Amniotic epithelial cell (primary cell): ENCODE results near the gene COL16A1.

Source experiments
- DNase-seq: peaks from one replicate; pipeline ENCODE4 v3.0.0-alpha.2; 2010; ENCODE audit warnings: low read depth

The COL16A1 gene

GRCh38 chr1:31665234-31665878 is 38.5 kb downstream of the COL16A1 start:
- no peak for DNase-seq

GRCh38 chr1:31664528-31664927 is 39.3 kb downstream of the COL16A1 start:
- no peak for DNase-seq

GRCh38 chr1:31663622-31664452 is 40.0 kb downstream of the COL16A1 start:
- peak; percentile 19 for DNase-seq

- DNase-seq: no peak
Measured at GRCh38 chr1:31662463-31662862, 41.4 kb downstream of the COL16A1 start.

- DNase-seq: no peak
Measured at GRCh38 chr1:31661856-31662255, 42.0 kb downstream of the COL16A1 start.

- no peak for DNase-seq
Measured at GRCh38 chr1:31660871-31661455, 42.9 kb downstream of the COL16A1 start.

GRCh38 chr1:31659889-31660288 is 43.9 kb downstream of the COL16A1 start:
- DNase-seq: no peak

- DNase-seq: peak; percentile 14
Measured at GRCh38 chr1:31658721-31659120, 45.1 kb downstream of the COL16A1 start.

- DNase-seq: no peak
Measured at GRCh38 chr1:31657972-31658510, 45.8 kb downstream of the COL16A1 start.

GRCh38 chr1:31657020-31657804 is 46.6 kb downstream of the COL16A1 start:
- no peak for DNase-seq

- DNase-seq: no peak
Measured at GRCh38 chr1:31655756-31656155, 48.1 kb downstream of the COL16A1 start.

- no peak for DNase-seq
Measured at GRCh38 chr1:31655104-31655503, 48.7 kb downstream of the COL16A1 start.

GRCh38 chr1:31654474-31654776 is 49.4 kb downstream of the COL16A1 start:
- no peak for DNase-seq

- DNase-seq: no peak
Measured at GRCh38 chr1:31653717-31654473, 49.9 kb downstream of the COL16A1 start.

GRCh38 chr1:31652891-31653499 is 50.8 kb downstream of the COL16A1 start:
- no peak for DNase-seq

- DNase-seq: no peak
Measured at GRCh38 chr1:31651766-31652165, 52.1 kb downstream of the COL16A1 start.

- DNase-seq: no peak
Measured at GRCh38 chr1:31651089-31651420, 52.8 kb downstream of the COL16A1 start.

GRCh38 chr1:31650161-31651088 is 53.4 kb downstream of the COL16A1 start:
- no peak for DNase-seq

GRCh38 chr1:31648641-31649357 is 55.0 kb downstream of the COL16A1 start:
- DNase-seq: no peak
